Adrenal gland (tissue), 12 donors: ENCODE measurements around the gene CRB3. TPM values are rescaled to one million over a fixed set of nuclear protein-coding genes. Genes with fewer than 3 reads are reported as not detected.

Source experiments
- DNase-seq, 7 donors: peaks; one replicate each; pipeline ENCODE4 v3.0.0-alpha.2; 2019 to 2020
- H3K27ac ChIP-seq, 5 donors: fragments of 200-600 bp; sonication (generic) in 4 of 5; 1 replicate in 3 of 5; 2 replicates in 2 of 5; pipeline versions ENCODE4 v1.5.1 to v1.8.0; 2016 to 2020; ENCODE audit warnings: mild to moderate bottlenecking in 1 of 5
- H3K27me3 ChIP-seq: fragments of 200-600 bp; 2 replicates; pipeline ENCODE4 v1.8.0; 2021
- H3K36me3 ChIP-seq, 2 donors: fragments of 200-600 bp; replicated peaks in 1 of 2; 1 replicate in 1 of 2; 2 replicates in 1 of 2; pipeline versions ENCODE4 v1.5.1 to v1.8.0; 2018 to 2022
- H3K4me1 ChIP-seq, 2 donors: fragments of 200-600 bp; replicated peaks in 1 of 2; 1 replicate in 1 of 2; 2 replicates in 1 of 2; pipeline versions ENCODE4 v1.5.1 to v1.8.0; 2018 to 2021
- H3K4me3 ChIP-seq, 4 donors: fragments of 200-600 bp; sonication (generic) in 3 of 4; one replicate each; pipeline ENCODE4 v1.5.1; 2016 to 2018
- H3K9me3 ChIP-seq, 3 donors: fragments of 200-600 bp; sonication (generic) in 1 of 3; replicated peaks in 1 of 3; 1 replicate in 2 of 3; 2 replicates in 1 of 3; pipeline versions ENCODE4 v1.5.1 to v1.8.0; 2016 to 2021
- POLR2A ChIP-seq, 2 donors: fragments of 450-650 bp; IDR thresholded peaks; one replicate each; pipeline ENCODE4 v1.6.1; 2017; ENCODE audit warnings: antibody characterized with exemption in 2 of 2, mild to moderate bottlenecking in 2 of 2, moderate library complexity in 1 of 2
- WGBS, 4 donors: extraction: QIAGEN DNeasy Blood & Tissue Kit in 2 of 4; methylation state at CpG; one replicate each; pipeline versions ENCODE4 v1.1.5 to v1.1.7; 2013 to 2017; 5-methylcytosine and 5-hydroxymethylcytosine counted together
- intact Hi-C, 2 donors: fragments of 100-400 bp; cut with DNase I; formaldehyde crosslinking; loops; one replicate each; pipeline versions ENCODE4 v1.14.1 to v1.15.0; 2022 to 2023
- polyA plus RNA-seq, 3 donors: library from polyadenylated mRNA; stranded (reverse); fragments of 200-250 nt in 2 of 3; fragments of 350-450 nt in 1 of 3; fragmentation: Illumina TruSeq in 1 of 3; extraction: RNeasy Lipid Tissue Mini Kit (QIAGEN cat#74804) in 1 of 3; gene quantifications; one replicate each; pipeline ENCODE4 v1.2.3, GENCODE V29; 2013 to 2014
- total RNA-seq, 9 donors: library from RNA; depleted of rRNA in 4 of 9; stranded (reverse); fragments of >200 nt in 4 of 9; fragments of 120-200 nt in 1 of 9; fragmentation: NEBNext Ultra II Directional in 1 of 9; extraction: Animal tissue kit (Norgen Biotek cat#: 25700) in 1 of 9; gene quantifications; one replicate each; pipeline versions ENCODE4 v1.1.0 to v1.2.4, GENCODE V29; 2013 to 2023
- TF ChIP-seq, protein P1 (sequence below), 6 experiments: fragments of 450-650 bp in 4 of 6; fragments of 200-600 bp in 2 of 6; sonication (generic) in 1 of 6; IDR thresholded peaks; 1 replicate in 5 of 6; 2 replicates in 1 of 6; pipeline versions ENCODE4 v1.5.1 to v1.8.0; 2016 to 2021; ENCODE audit warnings: antibody characterized with exemption in 6 of 6, mild to moderate bottlenecking in 2 of 6, moderate library complexity in 1 of 6
- donor health status: healthy with polysubstance abuse.
- donor health status: Bipolar disorder and iron deficiency.
- donor health status: DM: yes; HTN: yes; CAD: no.
- donor health status: DM: no; HTN: no; CAD: no.
- donor health status: DM: no; HTN: no; CAD: no.
- donor health status: DM: yes; HTN: yes; CAD: no.

The CRB3 gene
- total and polyA plus RNA-seq, 12 donors, result 0.28 to 1.4 (median 0.72) TPM; not detected in 5

- Histone ChIP-seq H3K4me3 (no peak overlapping the region), H3K4me1 (peaks cover 7 to 8% of the 10 kb centered on the region in 2 donors), H3K9me3 (no peaks in the 10 kb centered on the region), H3K27ac (no peak overlapping the region), H3K27me3 (no peaks in the 10 kb centered on the region), H3K36me3 (peaks cover 0 to 18% of the 10 kb centered on the region in 2 donors)
- no peak for DNase-seq
- intact Hi-C loops, result no loop called here
- 96 to 100% (median 99%) methylated on average over 10 to 11 of the region's 11 CpGs for WGBS, 4 donors
- no peak for TF ChIP-seq POLR2A (IDR thresholded peaks at IDR 0.05)
- TF ChIP-seq, protein P1, sequence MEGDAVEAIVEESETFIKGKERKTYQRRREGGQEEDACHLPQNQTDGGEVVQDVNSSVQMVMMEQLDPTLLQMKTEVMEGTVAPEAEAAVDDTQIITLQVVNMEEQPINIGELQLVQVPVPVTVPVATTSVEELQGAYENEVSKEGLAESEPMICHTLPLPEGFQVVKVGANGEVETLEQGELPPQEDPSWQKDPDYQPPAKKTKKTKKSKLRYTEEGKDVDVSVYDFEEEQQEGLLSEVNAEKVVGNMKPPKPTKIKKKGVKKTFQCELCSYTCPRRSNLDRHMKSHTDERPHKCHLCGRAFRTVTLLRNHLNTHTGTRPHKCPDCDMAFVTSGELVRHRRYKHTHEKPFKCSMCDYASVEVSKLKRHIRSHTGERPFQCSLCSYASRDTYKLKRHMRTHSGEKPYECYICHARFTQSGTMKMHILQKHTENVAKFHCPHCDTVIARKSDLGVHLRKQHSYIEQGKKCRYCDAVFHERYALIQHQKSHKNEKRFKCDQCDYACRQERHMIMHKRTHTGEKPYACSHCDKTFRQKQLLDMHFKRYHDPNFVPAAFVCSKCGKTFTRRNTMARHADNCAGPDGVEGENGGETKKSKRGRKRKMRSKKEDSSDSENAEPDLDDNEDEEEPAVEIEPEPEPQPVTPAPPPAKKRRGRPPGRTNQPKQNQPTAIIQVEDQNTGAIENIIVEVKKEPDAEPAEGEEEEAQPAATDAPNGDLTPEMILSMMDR (IDR thresholded peaks at IDR 0.05), result no peak
Observed at GRCh38 chr19:6453951-6454565, 10.0 kb upstream of the CRB3 start.

- Histone ChIP-seq H3K36me3 (peaks cover 0 to 18% of the 10 kb centered on the region in 2 donors), H3K9me3 (no peaks in the 10 kb centered on the region), H3K27me3 (no peaks in the 10 kb centered on the region), H3K27ac (no peak overlapping the region), H3K4me1 (peaks cover 9 to 11% of the 10 kb centered on the region in 2 donors), H3K4me3 (no peak overlapping the region)
- intact Hi-C loops, result no loop called here
- TF ChIP-seq POLR2A (IDR thresholded peaks at IDR 0.05), result no peak
- TF ChIP-seq, protein P1 (IDR thresholded peaks at IDR 0.05), result no peak
- WGBS, 4 donors, result 95 to 99% (median 97%) methylated on average over 11 to 15 of the region's 15 CpGs
- DNase-seq, result no peak
Observed at GRCh38 chr19:6455924-6456323, 8.1 kb upstream of the CRB3 start.

DNA sequence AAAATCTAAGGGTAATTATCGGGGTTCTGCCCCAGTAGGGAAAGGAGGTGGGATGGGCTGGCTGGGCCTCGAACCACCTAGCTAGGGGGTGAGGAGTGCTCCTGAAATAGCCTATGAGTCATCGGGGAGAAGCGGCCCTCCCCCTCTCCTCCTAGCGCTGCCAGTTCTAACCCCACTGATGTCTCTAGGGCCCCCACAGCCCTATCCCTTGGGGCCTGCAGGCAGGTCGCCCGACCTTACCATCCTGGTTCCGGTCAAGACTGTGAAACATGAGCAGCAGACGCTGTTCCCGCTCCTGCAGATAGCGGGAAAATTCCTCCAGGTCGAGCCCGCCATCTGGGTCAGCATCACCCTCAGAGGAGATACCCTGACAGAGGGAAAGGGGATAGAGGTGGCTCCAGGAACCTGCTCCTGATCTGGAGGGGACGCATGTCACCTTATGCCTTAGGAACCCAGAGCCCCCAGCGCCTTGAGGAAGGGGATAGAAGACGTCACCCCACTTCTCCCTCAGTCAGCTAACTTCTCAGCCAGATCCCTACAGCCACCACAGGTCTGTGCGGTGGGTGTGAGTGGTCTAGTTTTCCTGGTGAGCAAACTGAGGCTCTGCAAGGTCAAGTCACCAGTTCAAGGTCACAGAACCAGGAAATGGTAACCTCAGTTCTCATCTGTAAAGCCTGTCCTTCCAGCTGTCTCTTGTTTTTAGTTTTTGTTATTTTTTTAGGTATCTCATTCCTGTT, 5.9 kb upstream of the CRB3 start:
- H3K36me3 ChIP-seq, result peaks cover 0 to 15% of the 10 kb centered on the region in 2 donors
- no peaks in the 10 kb centered on the region for H3K27me3 ChIP-seq
- no peak overlapping the region for H3K27ac ChIP-seq
- peak overlapping the region in 1 of 4 donors; percentile 88 for H3K4me3 ChIP-seq
- H3K4me1 ChIP-seq, result peaks cover 9 to 11% of the 10 kb centered on the region in 2 donors
- intact Hi-C loops, result no loop called here
- H3K9me3 ChIP-seq, result no peaks in the 10 kb centered on the region
- 82 to 94% (median 86%) methylated on average over 3 to 17 of the region's 17 CpGs for WGBS, 4 donors
- TF ChIP-seq, protein P1 (IDR thresholded peaks at IDR 0.05), result no peak
- TF ChIP-seq POLR2A (IDR thresholded peaks at IDR 0.05), result no peak
- DNase-seq, result peak in 2 of 7 donors; percentile 13 to 53

DNA sequence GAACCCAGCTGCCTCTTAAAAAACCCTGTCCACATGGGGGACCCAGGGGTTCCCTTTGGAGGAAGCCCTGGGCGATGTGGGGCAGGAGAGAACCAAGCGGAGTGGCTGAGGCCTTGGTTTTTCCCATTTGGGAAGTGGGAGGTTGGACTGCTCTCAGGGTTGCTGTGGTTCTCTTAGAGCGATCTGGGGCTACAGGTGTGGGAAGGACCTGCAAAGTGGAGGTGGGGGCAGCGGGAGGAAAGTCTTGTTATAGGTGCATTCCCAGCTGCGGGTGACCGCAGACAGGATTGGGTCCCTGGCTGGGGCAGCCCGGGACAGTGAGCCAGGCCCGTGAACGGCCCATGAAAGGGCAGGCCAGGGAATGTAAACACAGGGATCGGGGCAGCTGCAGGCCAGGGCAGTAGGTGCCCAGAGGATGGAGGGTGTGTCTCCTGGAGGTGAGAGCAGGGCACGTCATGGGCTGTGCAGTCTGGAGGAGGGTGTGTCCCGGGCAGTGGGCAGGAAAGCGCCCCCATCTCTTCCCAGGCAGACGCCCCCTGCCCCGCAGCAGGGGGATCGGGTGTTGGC, 5.3 kb upstream of the CRB3 start:
- peak in 2 of 7 donors; percentile 16 to 25 for DNase-seq
- H3K27ac ChIP-seq, result peak overlapping the region in 3 of 5 donors; percentile 58 to 90 (median 72)
- 31 to 50% (median 44%) methylated on average over 6 to 16 of the region's 16 CpGs for WGBS, 4 donors
- H3K4me1 ChIP-seq, result peaks cover 9 to 11% of the 10 kb centered on the region in 2 donors
- H3K36me3 ChIP-seq, result peaks cover 0 to 12% of the 10 kb centered on the region in 2 donors
- peaks cover 3% of the 10 kb centered on the region for H3K27me3 ChIP-seq
- H3K4me3 ChIP-seq, result peak overlapping the region in 3 of 4 donors; percentile 25 to 88 (median 44)
- intact Hi-C loops, result no loop called here
- no peaks in the 10 kb centered on the region for H3K9me3 ChIP-seq
- no peak for TF ChIP-seq POLR2A (IDR thresholded peaks at IDR 0.05)
- TF ChIP-seq, protein P1 (IDR thresholded peaks at IDR 0.05), result peak in 1 of 6 experiments; percentile 10
